ENCODE data around the gene CS. TPM values are rescaled to one million over a fixed set of nuclear protein-coding genes. Genes with fewer than 3 reads are reported as not detected.
"Not testable (repeated sequence)": the region's sequence is repeated elsewhere in the genome, so short reads cannot be mapped to it uniquely, and the experiment has no call there.

Gene CS
- total RNA-seq, 4 donors from 2014 or later = 40.0 to 157 (median 72.8) TPM

DNA sequence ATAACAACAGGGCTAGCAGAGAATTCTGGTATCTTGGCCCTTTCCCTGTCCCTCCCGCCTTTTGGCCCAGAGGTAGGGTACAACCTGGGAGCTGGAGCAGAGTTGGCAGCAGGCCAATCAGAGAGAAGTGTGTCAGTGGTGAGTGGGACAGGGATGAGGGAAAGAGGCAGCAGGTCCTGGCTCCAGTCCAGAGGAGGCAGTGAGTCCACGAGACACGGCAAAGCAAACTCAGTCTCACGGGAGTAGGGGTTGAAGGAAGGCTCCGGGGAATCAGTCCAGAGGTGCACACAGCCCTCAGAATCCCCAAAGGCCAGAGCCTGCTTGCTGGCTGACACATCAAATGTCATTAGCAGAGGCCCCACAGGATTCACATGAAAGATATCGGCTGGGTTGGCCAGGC, 26.4 kb upstream of the CS start:
- Histone ChIP-seq H3K4me3 (no peak overlapping the region), H3K36me3 (no peaks in the 10 kb centered on the region), H3K27me3 (no peaks in the 10 kb centered on the region), H3K4me1 (no peaks in the 10 kb centered on the region), H3K9me3 (no peaks in the 10 kb centered on the region), H3K27ac (no peak overlapping the region)
- no peak for DNase-seq
- no peak for TF ChIP-seq CTCF (IDR thresholded peaks at IDR 0.05)
- no peak for TF ChIP-seq POLR2A (IDR thresholded peaks at IDR 0.05)
- intact Hi-C loops (cut with DNase I; ENCODE audit: low total_unique reads) = no loop called here

DNA sequence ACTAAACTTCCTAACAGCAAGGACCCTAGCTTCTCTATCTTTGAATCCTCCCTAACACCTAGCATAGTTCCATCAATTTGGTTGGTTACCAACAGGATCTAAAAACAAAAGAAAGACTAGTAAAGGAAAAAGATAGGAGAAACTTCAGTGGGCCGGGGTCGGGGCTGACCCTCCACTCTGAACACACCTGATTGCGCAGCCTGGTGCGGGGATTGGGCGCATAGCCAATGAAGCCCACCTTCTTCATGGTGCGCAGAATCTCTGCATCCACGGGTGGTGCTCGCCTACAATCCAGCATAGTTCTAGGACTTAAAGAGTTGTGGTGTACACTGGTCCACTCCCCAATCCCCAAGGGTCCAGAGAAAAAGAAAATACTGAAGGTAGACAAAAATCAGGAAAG, 26.0 kb upstream of the CS start:
- H3K9me3 ChIP-seq = no peaks in the 10 kb centered on the region
- no peak for DNase-seq
- H3K4me1 ChIP-seq = no peaks in the 10 kb centered on the region
- no peaks in the 10 kb centered on the region for H3K36me3 ChIP-seq
- TF ChIP-seq CTCF (IDR thresholded peaks at IDR 0.05) (no peak), POLR2A (IDR thresholded peaks at IDR 0.05) (no peak)
- H3K27me3 ChIP-seq = no peaks in the 10 kb centered on the region
- H3K4me3 ChIP-seq = no peak overlapping the region
- no peak overlapping the region for H3K27ac ChIP-seq
- intact Hi-C loops (cut with DNase I; ENCODE audit: low total_unique reads) = no loop called here

DNA sequence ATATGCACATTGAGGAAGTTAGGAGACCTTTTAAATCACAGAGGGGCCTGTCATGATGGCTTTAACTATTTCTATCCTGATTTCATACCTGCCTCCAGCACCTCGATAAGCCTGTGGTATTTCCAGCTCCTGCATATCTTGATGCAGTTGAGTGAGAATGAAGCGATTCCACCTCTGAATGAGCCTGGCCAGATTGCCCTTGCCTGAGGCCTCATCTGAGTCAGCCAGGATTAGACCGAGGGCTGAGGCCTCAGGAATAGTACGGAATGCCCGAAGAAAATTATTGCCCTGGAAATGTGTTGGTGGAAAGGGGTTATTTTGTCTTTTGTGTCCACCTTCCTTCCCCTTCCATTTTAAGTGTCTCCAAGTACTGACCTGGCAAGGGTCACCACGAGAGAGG, 24.1 kb upstream of the CS start:
- intact Hi-C loops (cut with DNase I; ENCODE audit: low total_unique reads) = no loop called here
- H3K36me3 ChIP-seq = no peaks in the 10 kb centered on the region
- H3K9me3 ChIP-seq = no peaks in the 10 kb centered on the region
- TF ChIP-seq CTCF (IDR thresholded peaks at IDR 0.05) (no peak), POLR2A (IDR thresholded peaks at IDR 0.05) (no peak)
- no peak overlapping the region for H3K4me3 ChIP-seq
- no peak overlapping the region for H3K27ac ChIP-seq
- DNase-seq = no peak
- H3K4me1 ChIP-seq = no peaks in the 10 kb centered on the region
- H3K27me3 ChIP-seq = no peaks in the 10 kb centered on the region

DNA sequence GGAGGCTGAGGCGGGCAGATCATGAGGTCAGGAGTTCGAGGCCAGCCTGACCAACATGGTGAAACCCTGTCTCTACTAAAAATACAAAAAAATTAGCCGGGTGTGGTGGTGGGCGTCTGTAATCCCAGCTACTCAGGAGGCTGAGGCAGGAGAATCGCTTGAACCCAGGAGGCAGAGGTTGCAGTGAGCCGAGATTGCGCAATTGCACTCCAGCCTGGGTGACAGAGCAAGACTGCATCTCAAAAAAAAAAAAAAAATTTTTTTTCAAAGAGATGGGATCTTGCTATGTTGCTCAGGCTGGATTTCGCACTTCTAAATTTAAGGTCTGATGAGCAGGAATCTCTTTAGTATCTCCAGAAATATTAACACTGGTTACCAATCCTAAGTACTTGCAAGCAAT, 21.5 kb upstream of the CS start:
- DNase-seq; H3K4me1 ChIP-seq; H3K4me3 ChIP-seq; H3K27me3 ChIP-seq; intact Hi-C loops (cut with DNase I; ENCODE audit: low total_unique reads); H3K27ac ChIP-seq; H3K36me3 ChIP-seq; H3K9me3 ChIP-seq: not testable (repeated sequence)

GRCh38 chr12:56321027-56321426, 20.9 kb upstream of the CS start:
- no peak overlapping the region for H3K4me3 ChIP-seq
- no peaks in the 10 kb centered on the region for H3K4me1 ChIP-seq
- H3K36me3 ChIP-seq = no peaks in the 10 kb centered on the region
- no peaks in the 10 kb centered on the region for H3K27me3 ChIP-seq
- intact Hi-C loops (cut with DNase I; ENCODE audit: low total_unique reads) = no loop called here
- TF ChIP-seq POLR2A (IDR thresholded peaks at IDR 0.05) = no peak
- no peak for TF ChIP-seq CTCF (IDR thresholded peaks at IDR 0.05)
- no peak overlapping the region for H3K27ac ChIP-seq
- no peak for DNase-seq
- no peaks in the 10 kb centered on the region for H3K9me3 ChIP-seq

DNA sequence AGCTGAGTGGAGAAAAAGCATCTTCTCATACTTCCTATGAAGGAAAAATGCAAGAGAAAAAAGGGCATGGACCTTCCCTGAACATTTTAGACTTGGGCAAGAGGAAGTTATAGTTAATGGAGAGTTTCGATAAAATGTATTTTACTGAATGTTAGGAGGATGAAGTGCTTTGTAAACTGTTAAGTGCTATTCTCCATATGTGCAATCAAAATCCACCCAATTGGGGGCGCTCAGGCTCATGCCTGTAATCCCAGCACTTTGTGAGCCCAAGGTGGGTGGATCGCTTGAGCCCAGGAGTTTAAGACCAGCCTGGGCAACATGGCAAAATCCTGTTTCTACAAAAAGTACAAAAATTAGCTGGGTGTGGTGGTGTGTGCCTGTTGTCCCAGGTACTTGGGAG, 17.5 kb upstream of the CS start:
- Histone ChIP-seq H3K27ac (no peak overlapping the region), H3K4me3 (no peak overlapping the region), H3K36me3 (no peaks in the 10 kb centered on the region), H3K9me3 (no peaks in the 10 kb centered on the region), H3K4me1 (peaks cover 0 to 5% of the 10 kb centered on the region in 2 donors), H3K27me3 (no peaks in the 10 kb centered on the region)
- TF ChIP-seq CTCF (IDR thresholded peaks at IDR 0.05) (no peak), POLR2A (IDR thresholded peaks at IDR 0.05) (no peak)
- no peak for DNase-seq
- intact Hi-C loops (cut with DNase I; ENCODE audit: low total_unique reads) = no loop called here

Data from uterus (tissue), 4 donors.